ENCODE measurements around the gene ASF1B. TPM values are rescaled to one million over a fixed set of nuclear protein-coding genes. Genes with fewer than 3 reads are reported as not detected.

ASF1B gene
- total and polyA plus RNA-seq, 4 donors: 2.4 to 5.9 (median 3.8) TPM

GRCh38 chr19:14156122-14156521 lies 19.7 kb upstream of the ASF1B start:
- Histone ChIP-seq H3K9ac (ENCODE audit: insufficient read depth in 1 of 2, low read length in 2 of 2) (no peak overlapping the region), H3K27ac (ENCODE audit: low read depth in 1 of 2, low read length in 1 of 2) (no peak overlapping the region), H3K4me1 (ENCODE audit: control insufficient read depth in 5 of 5, insufficient read depth in 5 of 5, low read length in 5 of 5) (no peaks in the 10 kb centered on the region), H3K4me3 (no peak overlapping the region), H3K9me3 (ENCODE audit: control insufficient read depth in 4 of 4, insufficient read depth in 3 of 4, low read length in 3 of 4) (no peaks in the 10 kb centered on the region), H3K27me3 (ENCODE audit: control insufficient read depth in 3 of 3, insufficient read depth in 3 of 3, low read length in 2 of 3) (no peaks in the 10 kb centered on the region), H3K36me3 (ENCODE audit: control insufficient read depth in 4 of 4, insufficient read depth in 4 of 4, low read length in 4 of 4) (peaks cover 0 to 48% (median 32%) of the 10 kb centered on the region in 4 donors)
- TF ChIP-seq CTCF (IDR thresholded peaks at IDR 0.05; ENCODE audit: control extremely low read depth, extremely low read depth): no peak
- WGBS, 2 donors: 94 to 96% methylated on average over 12 of the region's 12 CpGs
- ATAC-seq (ENCODE audit: insufficient read depth, low FRiP score) (no peak), DNase-seq (no peak)

- ATAC-seq (ENCODE audit: insufficient read depth, low FRiP score) (no peak), DNase-seq (no peak)
- Histone ChIP-seq H3K9ac (ENCODE audit: insufficient read depth in 1 of 2, low read length in 2 of 2) (no peak overlapping the region), H3K27ac (ENCODE audit: low read depth in 1 of 2, low read length in 1 of 2) (no peak overlapping the region), H3K4me1 (ENCODE audit: control insufficient read depth in 5 of 5, insufficient read depth in 5 of 5, low read length in 5 of 5) (peaks cover 0 to 4% (median 3%) of the 10 kb centered on the region in 5 donors), H3K9me3 (ENCODE audit: control insufficient read depth in 4 of 4, insufficient read depth in 3 of 4, low read length in 3 of 4) (no peaks in the 10 kb centered on the region), H3K27me3 (ENCODE audit: control insufficient read depth in 3 of 3, insufficient read depth in 3 of 3, low read length in 2 of 3) (no peaks in the 10 kb centered on the region), H3K4me3 (no peak overlapping the region), H3K36me3 (ENCODE audit: control insufficient read depth in 4 of 4, insufficient read depth in 4 of 4, low read length in 4 of 4) (peaks cover 0 to 47% (median 32%) of the 10 kb centered on the region in 4 donors)
- TF ChIP-seq CTCF (IDR thresholded peaks at IDR 0.05; ENCODE audit: control extremely low read depth, extremely low read depth): no peak
- WGBS, 2 donors: 98% methylated on average over 17 of the region's 17 CpGs
These were observed 19.0 kb upstream of the ASF1B start for GRCh38 chr19:14155371-14155770.

- no peak overlapping the region for H3K4me3 ChIP-seq
- no peak for DNase-seq
- no peak overlapping the region for H3K27ac ChIP-seq (ENCODE audit: low read depth in 1 of 2, low read length in 1 of 2)
- WGBS, 2 donors: 95 to 97% methylated on average over 12 of the region's 12 CpGs
- peaks cover 0 to 28% (median 13%) of the 10 kb centered on the region in 5 donors for H3K4me1 ChIP-seq (ENCODE audit: control insufficient read depth in 5 of 5, insufficient read depth in 5 of 5, low read length in 5 of 5)
- no peaks in the 10 kb centered on the region for H3K9me3 ChIP-seq (ENCODE audit: control insufficient read depth in 4 of 4, insufficient read depth in 3 of 4, low read length in 3 of 4)
- no peak overlapping the region for H3K9ac ChIP-seq (ENCODE audit: insufficient read depth in 1 of 2, low read length in 2 of 2)
- TF ChIP-seq CTCF (IDR thresholded peaks at IDR 0.05; ENCODE audit: control extremely low read depth, extremely low read depth): no peak
- ATAC-seq (ENCODE audit: insufficient read depth, low FRiP score): no peak
- H3K27me3 ChIP-seq (ENCODE audit: control insufficient read depth in 3 of 3, insufficient read depth in 3 of 3, low read length in 2 of 3): no peaks in the 10 kb centered on the region
- peaks cover 0 to 34% (median 24%) of the 10 kb centered on the region in 4 donors for H3K36me3 ChIP-seq (ENCODE audit: control insufficient read depth in 4 of 4, insufficient read depth in 4 of 4, low read length in 4 of 4)
These were observed 16.3 kb upstream of the ASF1B start for GRCh38 chr19:14152713-14153112.

Measured in lung (tissue), 12 donors.